Left lung (tissue), 10 donors: ENCODE data around the gene PDE4D. TPM values are rescaled to one million over a fixed set of nuclear protein-coding genes. Genes with fewer than 3 reads are reported as not detected.

Source experiments
- ATAC-seq: fragments of 200-7000 bp; cut with Tn5 transposase; one replicate; pipeline ENCODE4 v1.9.1; 2020; ENCODE audit warnings: moderate library complexity
- DNase-seq, 4 donors: peaks; one replicate each; pipeline ENCODE4 v3.0.0-alpha.2; 2013 to 2020
- H3K27ac ChIP-seq, 2 donors: fragments of 200-600 bp; sonication (generic) in 1 of 2; one replicate each; pipeline versions ENCODE4 v1.5.0 to v1.8.0; 2020 to 2021
- H3K27me3 ChIP-seq, 2 donors: fragments of 200-600 bp; sonication (generic) in 1 of 2; one replicate each; pipeline versions ENCODE4 v1.5.0 to v1.8.0; 2020 to 2021
- H3K36me3 ChIP-seq, 2 donors: fragments of 200-600 bp; sonication (generic) in 1 of 2; one replicate each; pipeline versions ENCODE4 v1.5.0 to v1.8.0; 2020 to 2021
- H3K4me1 ChIP-seq, 2 donors: fragments of 200-600 bp; one replicate each; pipeline ENCODE4 v1.8.0; 2021
- H3K4me3 ChIP-seq, 2 donors: fragments of 200-600 bp; sonication (generic) in 1 of 2; one replicate each; pipeline versions ENCODE4 v1.5.0 to v1.8.0; 2020 to 2021; ENCODE audit warnings: mild to moderate bottlenecking in 1 of 2
- H3K9me3 ChIP-seq, 2 donors: fragments of 200-600 bp; sonication (generic) in 1 of 2; one replicate each; pipeline versions ENCODE4 v1.5.0 to v1.8.0; 2020 to 2021
- intact Hi-C, 2 donors: fragments of 100-400 bp; cut with DNase I; formaldehyde crosslinking; loops; one replicate each; pipeline versions ENCODE4 v1.11.2 to v1.14.2; 2022
- polyA plus RNA-seq, 6 donors: library from polyadenylated mRNA; unstranded; fragments of 120-200 nt; gene quantifications; one replicate each; pipeline ENCODE4 v1.2.1, GENCODE V29; 2013; ENCODE audit not compliant: insufficient read length in 6 of 6
- total RNA-seq, 2 donors: library from RNA; stranded (reverse); fragmentation: NEBNext Ultra II Directional; extraction: Animal tissue kit (Norgen Biotek cat#: 25700); gene quantifications; one replicate each; pipeline ENCODE4 v1.2.1, GENCODE V29; 2021
- TF ChIP-seq, protein P1 (sequence below), 2 donors: fragments of 200-600 bp; sonication (generic) in 1 of 2; IDR thresholded peaks; one replicate each; pipeline versions ENCODE4 v1.5.0 to v1.8.0; 2021; ENCODE audit warnings: antibody characterized with exemption in 2 of 2
- donor health status: DM: no; HTN: yes; CAD: no.
- donor health status: DM: no; HTN: no; CAD: no.

The PDE4D gene
- total and polyA plus RNA-seq, 8 donors, result 21.4 to 57.1 (median 25.4) TPM

DNA sequence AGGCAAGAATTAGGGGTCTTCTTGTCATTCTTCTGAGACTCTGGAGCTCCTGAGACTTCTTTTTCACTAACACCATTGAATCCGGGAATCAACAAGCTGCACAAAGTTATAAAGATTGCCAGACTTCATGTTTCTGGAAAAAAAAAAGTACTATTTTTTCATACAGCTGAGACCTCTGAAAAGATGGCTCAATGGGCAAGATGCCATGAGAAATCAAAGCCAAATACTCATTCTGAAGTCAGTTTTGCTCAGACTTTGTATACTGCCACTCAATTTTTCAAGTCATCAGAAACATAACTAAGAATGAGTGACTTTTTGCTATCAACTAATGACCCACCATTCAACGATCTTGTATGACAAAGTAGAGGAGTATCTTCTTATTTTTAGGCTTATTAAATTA is 798.7 kb downstream of the PDE4D start:
- Histone ChIP-seq H3K27ac (peak overlapping the region in 1 of 2 donors; percentile 69), H3K36me3 (no peaks in the 10 kb centered on the region), H3K27me3 (no peaks in the 10 kb centered on the region), H3K9me3 (no peaks in the 10 kb centered on the region), H3K4me1 (peaks cover 0 to 11% of the 10 kb centered on the region in 2 donors), H3K4me3 (no peak overlapping the region)
- ATAC-seq (no peak), DNase-seq (peak in 1 of 4 donors; percentile 51)
- TF ChIP-seq, protein P1, sequence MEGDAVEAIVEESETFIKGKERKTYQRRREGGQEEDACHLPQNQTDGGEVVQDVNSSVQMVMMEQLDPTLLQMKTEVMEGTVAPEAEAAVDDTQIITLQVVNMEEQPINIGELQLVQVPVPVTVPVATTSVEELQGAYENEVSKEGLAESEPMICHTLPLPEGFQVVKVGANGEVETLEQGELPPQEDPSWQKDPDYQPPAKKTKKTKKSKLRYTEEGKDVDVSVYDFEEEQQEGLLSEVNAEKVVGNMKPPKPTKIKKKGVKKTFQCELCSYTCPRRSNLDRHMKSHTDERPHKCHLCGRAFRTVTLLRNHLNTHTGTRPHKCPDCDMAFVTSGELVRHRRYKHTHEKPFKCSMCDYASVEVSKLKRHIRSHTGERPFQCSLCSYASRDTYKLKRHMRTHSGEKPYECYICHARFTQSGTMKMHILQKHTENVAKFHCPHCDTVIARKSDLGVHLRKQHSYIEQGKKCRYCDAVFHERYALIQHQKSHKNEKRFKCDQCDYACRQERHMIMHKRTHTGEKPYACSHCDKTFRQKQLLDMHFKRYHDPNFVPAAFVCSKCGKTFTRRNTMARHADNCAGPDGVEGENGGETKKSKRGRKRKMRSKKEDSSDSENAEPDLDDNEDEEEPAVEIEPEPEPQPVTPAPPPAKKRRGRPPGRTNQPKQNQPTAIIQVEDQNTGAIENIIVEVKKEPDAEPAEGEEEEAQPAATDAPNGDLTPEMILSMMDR (IDR thresholded peaks at IDR 0.05), result no peak
- intact Hi-C loops, result no loop called here

DNA sequence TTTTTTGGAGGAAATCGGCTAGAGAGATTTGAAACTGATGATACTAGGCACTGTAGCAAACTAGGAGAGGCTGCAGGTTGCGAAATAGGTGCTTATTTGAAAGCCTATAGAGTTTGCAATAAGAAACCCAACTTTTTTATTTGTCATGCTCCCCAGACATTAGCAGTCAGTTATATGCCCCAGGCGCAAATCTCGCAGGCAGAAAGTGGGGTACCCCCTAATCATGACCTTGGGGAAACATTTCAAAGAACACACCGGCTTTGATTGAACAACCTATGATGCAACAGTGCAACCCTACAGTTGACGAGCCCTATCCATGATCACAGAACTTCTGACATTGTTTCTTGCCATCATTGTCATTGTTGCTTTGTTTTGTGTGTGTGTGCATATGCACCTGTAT is 800.2 kb downstream of the PDE4D start:
- TF ChIP-seq, protein P1 (IDR thresholded peaks at IDR 0.05), result no peak
- peak; percentile 67 for ATAC-seq
- no peaks in the 10 kb centered on the region for H3K36me3 ChIP-seq
- intact Hi-C loops, result no loop called here
- no peaks in the 10 kb centered on the region for H3K9me3 ChIP-seq
- no peaks in the 10 kb centered on the region for H3K27me3 ChIP-seq
- peak overlapping the region; percentile 72 to 80 for H3K27ac ChIP-seq
- DNase-seq, result no peak
- peaks cover 0 to 11% of the 10 kb centered on the region in 2 donors for H3K4me1 ChIP-seq
- peak overlapping the region; percentile 14 to 33 for H3K4me3 ChIP-seq

DNA sequence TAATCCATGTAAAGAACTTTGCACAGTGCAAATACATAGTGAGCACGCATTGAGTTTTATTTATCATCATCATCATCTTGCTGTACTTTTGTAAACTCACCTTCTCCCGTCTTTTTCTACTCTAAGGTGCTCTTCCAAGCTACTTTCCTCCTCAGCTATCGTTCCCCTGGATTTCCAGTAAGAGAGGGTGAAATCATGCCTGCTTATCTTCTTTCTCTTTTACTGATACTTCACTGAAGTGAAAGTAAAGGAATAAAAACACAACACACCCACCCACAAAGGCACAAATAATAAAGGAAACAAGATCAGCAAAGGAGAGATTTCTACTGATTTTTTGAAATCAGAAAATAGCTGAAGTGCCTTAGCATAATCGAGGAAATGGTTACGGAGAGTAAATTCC is 800.8 kb downstream of the PDE4D start:
- Histone ChIP-seq H3K4me1 (peaks cover 0 to 10% of the 10 kb centered on the region in 2 donors), H3K4me3 (peak overlapping the region; percentile 14 to 33), H3K9me3 (no peaks in the 10 kb centered on the region), H3K36me3 (no peaks in the 10 kb centered on the region), H3K27ac (peak overlapping the region; percentile 72 to 80), H3K27me3 (no peaks in the 10 kb centered on the region)
- ATAC-seq (peak; percentile 56), DNase-seq (no peak)
- intact Hi-C loops, result no loop called here
- TF ChIP-seq, protein P1 (IDR thresholded peaks at IDR 0.05), result no peak

DNA sequence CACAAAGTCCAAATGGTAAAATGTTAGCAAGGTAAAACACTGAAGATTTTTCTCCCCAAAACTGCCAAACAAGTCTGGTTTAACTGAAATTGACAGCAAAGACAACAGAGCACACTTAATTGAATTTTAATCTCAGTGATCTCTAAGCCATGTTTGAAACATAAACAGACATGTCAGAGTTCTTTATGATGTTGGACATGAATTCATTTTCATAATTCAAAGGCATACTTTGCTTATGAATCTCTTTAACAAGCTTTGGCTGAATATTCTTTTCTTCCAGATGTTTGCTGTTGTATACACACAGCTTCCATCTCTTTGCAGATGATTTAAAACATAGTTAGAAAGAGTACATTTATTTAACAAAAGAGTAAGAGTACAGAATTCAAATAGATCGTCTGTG is 801.6 kb downstream of the PDE4D start:
- Histone ChIP-seq H3K36me3 (no peaks in the 10 kb centered on the region), H3K9me3 (no peaks in the 10 kb centered on the region), H3K4me1 (peaks cover 0 to 5% of the 10 kb centered on the region in 2 donors), H3K27ac (no peak overlapping the region), H3K27me3 (no peaks in the 10 kb centered on the region), H3K4me3 (peak overlapping the region in 1 of 2 donors; percentile 33)
- intact Hi-C loops, result no loop called here
- DNase-seq, result no peak
- ATAC-seq, result no peak
- TF ChIP-seq, protein P1 (IDR thresholded peaks at IDR 0.05), result no peak

DNA sequence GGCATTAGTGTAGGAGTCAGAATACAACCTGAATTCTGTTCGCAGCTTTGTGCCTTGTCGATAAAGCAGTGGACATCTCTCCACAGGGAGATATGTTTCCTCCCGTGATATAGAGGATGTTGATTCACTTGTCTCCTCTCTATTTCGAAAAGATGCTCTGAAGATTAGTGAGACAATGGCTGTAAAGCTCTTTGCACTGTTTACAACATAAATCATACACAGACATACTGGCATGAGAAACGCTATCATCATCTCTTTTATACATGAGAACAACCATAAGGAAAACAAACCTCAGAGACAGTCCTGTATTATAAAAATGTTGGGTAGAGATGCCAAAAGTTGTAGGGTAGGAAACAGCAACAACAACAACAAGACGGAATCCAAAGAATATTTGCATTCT is 803.2 kb downstream of the PDE4D start:
- Histone ChIP-seq H3K27me3 (no peaks in the 10 kb centered on the region), H3K9me3 (no peaks in the 10 kb centered on the region), H3K4me3 (no peak overlapping the region), H3K4me1 (peaks cover 0 to 5% of the 10 kb centered on the region in 2 donors), H3K36me3 (no peaks in the 10 kb centered on the region), H3K27ac (no peak overlapping the region)
- intact Hi-C loops, result no loop called here
- DNase-seq, result no peak
- no peak for ATAC-seq
- TF ChIP-seq, protein P1 (IDR thresholded peaks at IDR 0.05), result no peak
